HEK293T (cell line): ENCODE data around the gene BPNT1.
A peak's percentile ranks its signal among the peaks of the same experiment; 100 is the strongest.
"Not testable (repeated sequence)": the region's sequence is repeated elsewhere in the genome, so short reads cannot be mapped to it uniquely, and the experiment has no call there.

Source experiments
- CTCF ChIA-PET: fragments of 350-600 bp; formaldehyde crosslinking; extraction: SDS; loops from one replicate; lab custom pipeline; 2021; ENCODE audit warnings: antibody characterized with exemption, inconsistent platforms; lab: Yijun Ruan, JAX
- POLR2A ChIA-PET: fragments of 350-600 bp; formaldehyde crosslinking; extraction: SDS; loops from one replicate; lab custom pipeline; 2020; ENCODE audit warnings: antibody characterized with exemption, inconsistent platforms; lab: Yijun Ruan, JAX
- DNase-seq: peaks from one replicate; pipeline ENCODE4 v3.0.0; 2012; ENCODE audit warnings: mixed read lengths; ENCODE audit errors: extremely low spot score
- ARNT ChIP-seq: fragments of 450-650 bp; IDR thresholded peaks from 2 replicates; pipeline ENCODE4 v1.6.1; 2017; ENCODE audit warnings: mild to moderate bottlenecking
- BHLHE40 ChIP-seq: fragments of 450-650 bp; IDR thresholded peaks from 2 replicates; pipeline ENCODE4 v1.6.1; 2016; ENCODE audit warnings: mild to moderate bottlenecking, moderate library complexity, borderline replicate concordance
- CTBP1 ChIP-seq: fragments of 450-650 bp; IDR thresholded peaks from 2 replicates; pipeline ENCODE4 v1.6.1; 2016; ENCODE audit warnings: borderline replicate concordance
- ELF4 ChIP-seq: fragments of 450-650 bp; IDR thresholded peaks from 2 replicates; pipeline ENCODE4 v1.6.1; 2017; ENCODE audit warnings: antibody characterized with exemption
- FOXA1 ChIP-seq: fragments of 450-650 bp; IDR thresholded peaks from 2 replicates; pipeline ENCODE4 v1.6.1; 2016; ENCODE audit warnings: mild to moderate bottlenecking
- FOXK2 ChIP-seq: fragments of 450-650 bp; IDR thresholded peaks from 2 replicates; pipeline ENCODE4 v1.6.1; 2016; ENCODE audit warnings: mild to moderate bottlenecking
- FOXM1 ChIP-seq: fragments of 450-650 bp; IDR thresholded peaks from 2 replicates; pipeline ENCODE4 v1.6.1; 2017; ENCODE audit warnings: mild to moderate bottlenecking, borderline replicate concordance
- HDGF ChIP-seq: fragments of 450-650 bp; IDR thresholded peaks from 2 replicates; pipeline ENCODE4 v1.6.1; 2017; ENCODE audit warnings: antibody characterized with exemption, borderline replicate concordance
- L3MBTL2 ChIP-seq: fragments of 450-650 bp; conservative IDR thresholded peaks from 2 replicates; pipeline ENCODE4 v1.6.1; 2016; ENCODE audit warnings: mild to moderate bottlenecking
- LEF1 ChIP-seq: fragments of 450-650 bp; IDR thresholded peaks from 2 replicates; pipeline ENCODE4 v1.6.1; 2017; ENCODE audit warnings: mild to moderate bottlenecking, borderline replicate concordance
- NFRKB ChIP-seq: fragments of 450-650 bp; IDR thresholded peaks from 2 replicates; pipeline ENCODE4 v1.6.1; 2016; ENCODE audit warnings: mild to moderate bottlenecking, moderate library complexity
- PKNOX1 ChIP-seq: fragments of 450-650 bp; IDR thresholded peaks from 2 replicates; pipeline ENCODE4 v1.6.1; 2016
- SP1 ChIP-seq: fragments of 450-650 bp; IDR thresholded peaks from 2 replicates; pipeline ENCODE4 v1.6.1; 2017
- SUZ12 ChIP-seq: fragments of 450-650 bp; IDR thresholded peaks from 2 replicates; pipeline ENCODE4 v1.6.1; 2016; ENCODE audit warnings: mild to moderate bottlenecking
- TARDBP ChIP-seq: fragments of 450-650 bp; IDR thresholded peaks from 2 replicates; pipeline ENCODE4 v1.6.1; 2016
- ZNF384 ChIP-seq: fragments of 450-650 bp; IDR thresholded peaks from 2 replicates; pipeline ENCODE4 v1.6.1; 2016

Gene BPNT1

DNA sequence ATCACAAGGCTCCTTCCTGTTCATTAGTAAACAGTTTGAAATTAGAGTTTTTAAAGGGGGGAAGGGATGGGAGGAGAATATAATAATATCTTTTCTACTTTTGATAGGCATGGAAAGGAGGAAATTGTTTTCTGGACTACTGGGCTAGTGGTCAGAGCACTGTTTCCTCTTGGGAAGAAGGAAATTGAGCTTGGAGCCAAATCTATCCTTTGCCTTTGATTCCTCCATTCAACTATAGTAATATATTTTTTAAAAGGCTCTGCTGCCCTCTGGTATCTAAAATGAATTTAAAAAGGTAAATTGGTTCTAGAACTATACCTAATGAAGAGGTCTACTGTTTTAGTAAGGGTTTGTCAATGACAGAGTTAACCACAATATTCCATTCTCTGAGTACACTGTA, 10.2 kb upstream of the BPNT1 start:
- ChIA-PET POLR2A (no interaction called here), CTCF (no interaction called here)
- no peak for DNase-seq
- TF ChIP-seq ARNT, result no peak
- no peak for TF ChIP-seq FOXM1
- TF ChIP-seq SUZ12, result no peak
- TF ChIP-seq FOXA1, result no peak
- TF ChIP-seq FOXK2, result no peak
- TF ChIP-seq SP1, result no peak
- no peak for TF ChIP-seq LEF1
- no peak for TF ChIP-seq BHLHE40
- no peak for TF ChIP-seq NFRKB
- no peak for TF ChIP-seq CTBP1
- no peak for TF ChIP-seq ZNF384
- TF ChIP-seq TARDBP, result no peak
- TF ChIP-seq PKNOX1, result no peak
- no peak for TF ChIP-seq L3MBTL2
- TF ChIP-seq ELF4, result no peak

DNA sequence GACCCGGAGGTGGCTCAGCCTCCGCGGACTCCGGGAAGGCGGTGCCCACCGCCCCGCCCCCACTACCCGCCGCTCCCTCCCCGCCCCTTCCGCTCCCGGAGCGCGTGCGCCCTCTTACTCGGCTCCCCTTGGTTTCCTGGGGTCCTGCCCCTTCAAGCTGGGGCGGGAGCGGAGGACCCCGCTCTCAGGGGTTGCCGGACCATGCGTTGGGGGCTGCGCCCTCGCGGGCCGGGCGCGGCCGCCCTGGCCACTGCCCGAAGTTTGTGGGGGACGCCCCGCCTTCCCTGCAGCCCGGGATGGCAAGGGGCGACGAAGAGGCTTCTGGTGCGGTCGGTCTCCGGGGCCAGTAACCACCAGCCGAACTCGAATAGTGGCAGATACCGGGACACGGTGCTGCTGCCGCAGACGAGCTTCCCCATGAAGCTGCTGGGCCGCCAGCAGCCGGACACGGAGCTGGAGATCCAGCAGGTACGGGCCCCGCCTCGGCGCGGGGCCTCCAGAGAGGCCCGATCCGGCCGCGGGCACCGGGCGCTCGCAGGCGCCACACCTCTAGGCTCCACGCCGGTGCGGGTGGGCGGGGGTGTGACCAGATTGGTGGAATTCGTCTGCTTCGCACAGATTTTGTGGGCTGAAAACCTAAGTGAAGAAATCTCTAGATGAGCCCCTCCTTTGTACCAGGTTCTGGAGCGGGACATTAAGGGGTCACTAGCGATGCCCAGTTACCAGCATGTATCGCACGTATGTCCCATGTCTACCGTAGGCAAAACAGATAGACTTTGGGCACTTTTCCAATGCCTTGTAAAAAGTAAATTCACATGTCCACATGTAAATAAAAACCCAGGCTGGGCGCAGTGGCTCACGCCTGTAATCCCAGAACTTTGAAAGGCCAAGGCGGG, 4.7 kb upstream of the BPNT1 start, which contains the start of gene IARS2:
Gene IARS2 (plus strand): TSS at position 117 of the 896 bp plus-strand sequence. CDS start 85 bp downstream, at position 202.
- TF ChIP-seq FOXK2, result no peak
- peak; percentile 35 for TF ChIP-seq L3MBTL2
- POLR2A ChIA-PET, result interaction anchor here (0.5 to 1.6 kb wide), 5 partner anchors 9 to 1279 kb away, joined by 3 to 4 read pairs (median 3); partner anchors contain the start of gene RAB3GAP2
- peak; percentile 91 for DNase-seq
- CTCF ChIA-PET, result no interaction called here

DNA sequence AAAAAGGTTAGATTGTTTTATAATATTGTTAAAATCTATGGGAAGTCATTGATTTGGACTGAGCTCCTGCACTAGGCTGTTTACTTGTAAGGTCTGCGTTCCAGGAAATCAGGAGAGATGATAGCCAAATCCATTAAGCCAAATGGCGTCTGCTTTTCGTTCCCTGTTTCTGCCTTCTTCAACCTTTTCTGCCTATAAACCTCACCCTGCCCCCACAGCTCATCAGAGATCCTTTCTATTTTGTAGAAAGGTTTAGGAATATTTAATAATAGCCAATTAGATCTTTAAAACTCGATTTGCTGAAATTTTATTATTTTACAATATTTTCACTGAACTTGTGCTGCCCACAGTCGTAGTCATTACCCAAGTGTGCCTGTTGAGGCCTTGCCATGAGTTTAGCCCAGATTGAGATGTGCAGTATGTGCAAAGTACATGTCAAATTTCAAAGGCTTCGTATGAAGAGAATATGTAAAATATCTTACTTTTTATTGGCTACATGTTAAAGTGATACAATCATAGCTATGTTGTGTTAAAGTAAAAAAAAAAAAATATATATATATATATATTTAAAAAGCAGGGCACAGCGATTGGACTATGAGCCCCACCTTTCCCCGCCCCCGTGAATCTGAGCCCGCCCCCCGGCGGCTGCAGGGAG, 3.9 kb upstream of the BPNT1 start:
- no peak for TF ChIP-seq LEF1
- TF ChIP-seq L3MBTL2, result peak; percentile 11
- peak; percentile 12; the same call in 1 of the 2 replicates for TF ChIP-seq ZNF384
- ChIA-PET POLR2A (interaction anchor here (1.1 to 1.6 kb wide), 4 partner anchors 9 to 179 kb away, joined by 3 to 4 read pairs (median 3); partner anchors contain the start of gene RAB3GAP2), CTCF (no interaction called here)
- DNase-seq, result peak; percentile 13

DNA sequence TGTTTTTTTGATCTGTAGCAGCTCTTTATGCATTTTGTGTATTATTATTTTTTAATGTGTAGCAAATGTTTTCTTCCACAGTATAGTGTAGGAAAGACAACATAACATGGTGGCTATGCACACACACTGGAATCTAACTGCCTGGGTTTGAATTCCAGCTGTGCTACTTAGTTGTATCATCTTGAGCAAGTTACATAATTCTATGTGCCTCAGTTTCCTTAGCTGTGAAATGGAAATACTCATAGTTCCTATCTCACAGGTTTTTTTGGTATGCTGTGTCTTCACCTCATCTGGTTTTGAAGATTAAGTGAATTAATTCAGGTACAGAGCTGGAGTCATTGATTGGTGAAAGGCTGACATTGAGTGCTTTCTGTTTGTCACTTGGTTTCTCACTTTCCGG, 3.1 kb upstream of the BPNT1 start:
- DNase-seq, result no peak
- CTCF ChIA-PET, result no interaction called here
- TF ChIP-seq FOXA1, result no peak
- no peak for TF ChIP-seq ELF4
- no peak for TF ChIP-seq SP1
- TF ChIP-seq TARDBP, result no peak
- no peak for TF ChIP-seq ARNT
- no peak for TF ChIP-seq FOXM1
- no peak for TF ChIP-seq NFRKB
- no peak for TF ChIP-seq FOXK2
- no peak for TF ChIP-seq HDGF
- TF ChIP-seq L3MBTL2, result no peak
- no peak for TF ChIP-seq PKNOX1
- no peak for TF ChIP-seq BHLHE40
- TF ChIP-seq CTBP1, result no peak
- TF ChIP-seq SUZ12, result no peak
- no peak for TF ChIP-seq LEF1
- no peak for TF ChIP-seq ZNF384
- POLR2A ChIA-PET, result interaction anchor here (1.3 kb wide), 1 partner anchor 8 kb away, joined by 3 read pairs; no protein-coding TSS in a partner anchor

DNA sequence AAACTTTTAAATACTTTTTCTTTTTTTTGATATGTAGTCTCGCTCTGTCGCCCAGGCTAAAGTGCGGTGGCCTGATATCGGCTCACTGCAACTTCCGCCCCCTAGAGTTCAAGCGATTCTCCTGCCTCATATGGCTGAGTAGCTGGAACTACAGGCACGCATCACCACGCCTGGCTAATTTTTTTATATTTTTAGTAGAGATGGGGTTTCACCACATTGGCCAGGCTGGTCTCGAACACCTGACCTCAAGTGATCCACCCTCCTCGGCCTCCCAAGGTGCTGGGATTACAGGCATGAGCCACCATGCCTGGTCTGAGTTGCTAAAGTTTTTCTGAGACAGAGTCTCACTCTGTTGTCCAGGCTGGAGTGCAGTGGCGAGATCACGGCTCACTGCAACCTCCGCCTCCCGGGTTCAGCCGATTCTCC, 3.3 kb downstream of the BPNT1 start:
- TF ChIP-seq ZNF384, result peak; percentile 28; the same call in 1 of the 2 replicates
- POLR2A ChIA-PET, CTCF ChIA-PET, DNase-seq: not testable (repeated sequence)

DNA sequence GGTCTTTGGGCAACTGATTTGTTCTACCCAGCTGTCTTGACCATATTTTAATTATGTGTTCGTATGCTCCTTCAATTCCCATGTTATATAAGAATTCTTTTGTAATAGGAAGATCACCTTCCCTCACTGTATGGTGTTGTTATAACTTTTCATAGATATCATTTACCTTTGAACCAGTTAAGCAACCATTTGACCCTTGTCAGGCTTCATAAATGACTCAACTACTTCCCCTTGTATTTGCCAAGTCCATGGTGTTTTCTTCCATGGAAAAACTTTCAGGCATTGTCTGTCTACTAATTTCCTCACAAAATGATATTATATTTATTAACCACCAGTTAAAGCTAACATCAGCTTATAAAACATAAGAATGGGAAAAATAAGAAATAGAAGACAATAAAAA, 5.1 kb downstream of the BPNT1 start:
- ChIA-PET POLR2A (interaction anchor here (0.6 kb wide), 1 partner anchor 9 kb away, joined by 3 read pairs; the partner anchor contains the start of gene IARS2), CTCF (no interaction called here)
- TF ChIP-seq ELF4, result no peak
- DNase-seq, result no peak

DNA sequence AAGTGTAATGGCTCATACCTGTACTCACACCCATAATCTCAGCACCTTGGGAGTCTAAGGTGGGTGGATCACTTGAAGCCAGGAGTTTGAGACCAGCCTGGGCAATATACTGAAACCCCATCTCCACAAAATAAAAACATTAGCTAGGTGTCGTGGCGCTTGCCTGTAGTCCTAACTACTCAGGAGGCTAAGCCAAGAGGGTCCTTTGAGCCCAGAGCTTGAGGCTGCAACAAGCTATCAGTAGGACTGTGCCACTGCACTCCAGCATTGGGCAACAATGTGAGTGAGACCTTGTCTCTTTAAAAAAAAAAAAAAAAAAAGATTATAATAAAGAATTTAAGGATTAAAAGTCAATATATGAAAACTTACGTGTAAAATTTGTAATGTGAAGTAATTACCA, 11.7 kb downstream of the BPNT1 start:
- no peak for DNase-seq
- ChIA-PET POLR2A (no interaction called here), CTCF (no interaction called here)
- TF ChIP-seq L3MBTL2, result no peak
- no peak for TF ChIP-seq CTBP1
- TF ChIP-seq ZNF384, result no peak
- no peak for TF ChIP-seq ARNT
